ENCODE measurements around the gene MEGF8.

GRCh38 chr19:42303101-42303464 is 22.4 kb upstream of the MEGF8 start:
- TF ChIP-seq, protein P1, sequence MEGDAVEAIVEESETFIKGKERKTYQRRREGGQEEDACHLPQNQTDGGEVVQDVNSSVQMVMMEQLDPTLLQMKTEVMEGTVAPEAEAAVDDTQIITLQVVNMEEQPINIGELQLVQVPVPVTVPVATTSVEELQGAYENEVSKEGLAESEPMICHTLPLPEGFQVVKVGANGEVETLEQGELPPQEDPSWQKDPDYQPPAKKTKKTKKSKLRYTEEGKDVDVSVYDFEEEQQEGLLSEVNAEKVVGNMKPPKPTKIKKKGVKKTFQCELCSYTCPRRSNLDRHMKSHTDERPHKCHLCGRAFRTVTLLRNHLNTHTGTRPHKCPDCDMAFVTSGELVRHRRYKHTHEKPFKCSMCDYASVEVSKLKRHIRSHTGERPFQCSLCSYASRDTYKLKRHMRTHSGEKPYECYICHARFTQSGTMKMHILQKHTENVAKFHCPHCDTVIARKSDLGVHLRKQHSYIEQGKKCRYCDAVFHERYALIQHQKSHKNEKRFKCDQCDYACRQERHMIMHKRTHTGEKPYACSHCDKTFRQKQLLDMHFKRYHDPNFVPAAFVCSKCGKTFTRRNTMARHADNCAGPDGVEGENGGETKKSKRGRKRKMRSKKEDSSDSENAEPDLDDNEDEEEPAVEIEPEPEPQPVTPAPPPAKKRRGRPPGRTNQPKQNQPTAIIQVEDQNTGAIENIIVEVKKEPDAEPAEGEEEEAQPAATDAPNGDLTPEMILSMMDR (IDR thresholded peaks at IDR 0.05): no peak
- TF ChIP-seq POLR2A (IDR thresholded peaks at IDR 0.05): no peak
